ENCODE results near the gene KIF18A. TPM values are rescaled to one million over a fixed set of nuclear protein-coding genes. Genes with fewer than 3 reads are reported as not detected.

The KIF18A gene
- total and polyA plus RNA-seq, 9 of the 15 experiments (the other 6 are each of a cell fraction or from before 2014, with no cell fraction given) = 15.1 to 36.1 (median 24.3) TPM

GRCh38 chr11:28110108-28110820 is 2.3 kb upstream of the KIF18A start (continued):
- TF ChIP-seq, protein P1, sequence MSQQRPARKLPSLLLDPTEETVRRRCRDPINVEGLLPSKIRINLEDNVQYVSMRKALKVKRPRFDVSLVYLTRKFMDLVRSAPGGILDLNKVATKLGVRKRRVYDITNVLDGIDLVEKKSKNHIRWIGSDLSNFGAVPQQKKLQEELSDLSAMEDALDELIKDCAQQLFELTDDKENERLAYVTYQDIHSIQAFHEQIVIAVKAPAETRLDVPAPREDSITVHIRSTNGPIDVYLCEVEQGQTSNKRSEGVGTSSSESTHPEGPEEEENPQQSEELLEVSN (IDR thresholded peaks at IDR 0.05; ENCODE audit: borderline replicate concordance in 1 of 2, extremely low read depth in 1 of 2, insufficient read depth in 1 of 2, insufficient read length in 1 of 2, low read depth in 1 of 2, low read length in 1 of 2, poor library complexity in 1 of 2, severe bottlenecking in 1 of 2) = peak in 1 of 2 experiments; percentile 21
- TF ChIP-seq ZNF134 (CRISPR knock-in tag; conservative IDR thresholded peaks at IDR 0.05) = no peak
- TF ChIP-seq GTF2E2 (tag; IDR thresholded peaks at IDR 0.05) = no peak
- TF ChIP-seq ASH1L (IDR thresholded peaks at IDR 0.05; ENCODE audit: borderline replicate concordance, low read depth, partially characterized antibody) = no peak
- peak; percentile 42; the same call in 1 of the 2 replicates for TF ChIP-seq HLTF (IDR thresholded peaks at IDR 0.05)
- TF ChIP-seq SAFB2 (IDR thresholded peaks at IDR 0.05; ENCODE audit: borderline replicate concordance, low read depth, low read length, severe bottlenecking) = no peak
- no peak for TF ChIP-seq RBM34 (IDR thresholded peaks at IDR 0.05; ENCODE audit: borderline replicate concordance, insufficient read depth, low read length)
- peak; percentile 59; the same call in 1 of the 2 replicates for TF ChIP-seq ZKSCAN1 (IDR thresholded peaks at IDR 0.05; ENCODE audit: low read depth, low read length)
- TF ChIP-seq PRMT5 (CRISPR knock-in tag; IDR thresholded peaks at IDR 0.05) = no peak
- TF ChIP-seq GTF2A2 (tag; IDR thresholded peaks at IDR 0.05) = peak; percentile 70; the same call in 1 of the 2 replicates
- peak; percentile 88 for TF ChIP-seq KDM5B (IDR thresholded peaks at IDR 0.05; ENCODE audit: insufficient replicate concordance, low read depth, low read length)
- no peak for TF ChIP-seq RFX5 (IDR thresholded peaks at IDR 0.05; ENCODE audit: low read depth, low read length)
- no peak for TF ChIP-seq CGGBP1 (CRISPR knock-in tag; IDR thresholded peaks at IDR 0.05)
- no peak for TF ChIP-seq NFXL1 (CRISPR knock-in tag; IDR thresholded peaks at IDR 0.05)
- TF ChIP-seq HDAC8 (tag; IDR thresholded peaks at IDR 0.05) = no peak
- no peak for TF ChIP-seq NR4A1 (CRISPR knock-in tag; IDR thresholded peaks at IDR 0.05)
- TF ChIP-seq NR4A1 (tag; IDR thresholded peaks at IDR 0.05) = no peak
- TF ChIP-seq MTA1 (IDR thresholded peaks at IDR 0.05; ENCODE audit: borderline replicate concordance) = 0 out of 2 replicates have a peak, but pooled peaks have one; percentile 13
- no peak for TF ChIP-seq GTF2F1 (IDR thresholded peaks at IDR 0.05; ENCODE audit: low read depth, low read length)
- no peak for TF ChIP-seq ZNF212 (CRISPR knock-in tag; IDR thresholded peaks at IDR 0.05)
- no peak for TF ChIP-seq SRSF7 (optimal IDR thresholded peaks at IDR 0.05; ENCODE audit: low read depth, low read length)
- TF ChIP-seq ZNF232 (CRISPR knock-in tag; IDR thresholded peaks at IDR 0.05) = no peak
- no peak for TF ChIP-seq ZNF766 (CRISPR knock-in tag; conservative IDR thresholded peaks at IDR 0.05)
- TF ChIP-seq THRA (IDR thresholded peaks at IDR 0.05) = no peak
- TF ChIP-seq EHMT2 (IDR thresholded peaks at IDR 0.05) = no peak
- TF ChIP-seq RNF2 (IDR thresholded peaks at IDR 0.05) = peak; percentile 80; the same call in 1 of the 2 replicates
- no peak for TF ChIP-seq RBM17 (IDR thresholded peaks at IDR 0.05; ENCODE audit: borderline replicate concordance, low read depth, low read length)

All from K562 (cell line).